ENCODE measurements around the gene NF1.

DNA sequence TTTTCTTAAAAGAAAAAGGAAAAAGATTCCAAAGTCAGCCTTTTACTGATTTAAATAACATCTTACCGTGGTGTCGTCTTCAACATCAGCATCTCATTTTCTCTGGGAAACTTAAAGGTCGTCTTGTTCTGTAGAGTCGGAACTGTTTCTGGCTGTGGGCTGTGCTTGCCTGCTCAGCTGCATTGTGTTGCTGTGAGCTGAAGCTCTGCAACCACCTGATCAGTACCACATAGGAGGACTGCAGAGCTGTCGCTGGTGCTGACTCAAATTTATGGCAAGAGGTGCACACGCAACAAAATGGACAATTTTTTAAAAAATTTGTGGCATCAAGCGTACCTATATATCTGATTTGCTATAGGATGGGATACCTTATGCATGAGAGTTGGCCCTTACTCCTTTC, 202.3 kb downstream of the NF1 start, which contains the start of gene OMG:
- TF ChIP-seq, protein P1, sequence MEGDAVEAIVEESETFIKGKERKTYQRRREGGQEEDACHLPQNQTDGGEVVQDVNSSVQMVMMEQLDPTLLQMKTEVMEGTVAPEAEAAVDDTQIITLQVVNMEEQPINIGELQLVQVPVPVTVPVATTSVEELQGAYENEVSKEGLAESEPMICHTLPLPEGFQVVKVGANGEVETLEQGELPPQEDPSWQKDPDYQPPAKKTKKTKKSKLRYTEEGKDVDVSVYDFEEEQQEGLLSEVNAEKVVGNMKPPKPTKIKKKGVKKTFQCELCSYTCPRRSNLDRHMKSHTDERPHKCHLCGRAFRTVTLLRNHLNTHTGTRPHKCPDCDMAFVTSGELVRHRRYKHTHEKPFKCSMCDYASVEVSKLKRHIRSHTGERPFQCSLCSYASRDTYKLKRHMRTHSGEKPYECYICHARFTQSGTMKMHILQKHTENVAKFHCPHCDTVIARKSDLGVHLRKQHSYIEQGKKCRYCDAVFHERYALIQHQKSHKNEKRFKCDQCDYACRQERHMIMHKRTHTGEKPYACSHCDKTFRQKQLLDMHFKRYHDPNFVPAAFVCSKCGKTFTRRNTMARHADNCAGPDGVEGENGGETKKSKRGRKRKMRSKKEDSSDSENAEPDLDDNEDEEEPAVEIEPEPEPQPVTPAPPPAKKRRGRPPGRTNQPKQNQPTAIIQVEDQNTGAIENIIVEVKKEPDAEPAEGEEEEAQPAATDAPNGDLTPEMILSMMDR (IDR thresholded peaks at IDR 0.05): no peak
- no peak for TF ChIP-seq POLR2AphosphoS5 (IDR thresholded peaks at IDR 0.05)
